ENCODE data around the gene GPR171. TPM values are rescaled to one million over a fixed set of nuclear protein-coding genes. Genes with fewer than 3 reads are reported as not detected.
A peak's percentile ranks its signal among the peaks of the same experiment; 100 is the strongest.
"Not testable (repeated sequence)": the region's sequence is repeated elsewhere in the genome, so short reads cannot be mapped to it uniquely, and the experiment has no call there.

Gene GPR171
- total RNA-seq, 2 experiments from 2014 or later: 131 to 134 TPM

DNA sequence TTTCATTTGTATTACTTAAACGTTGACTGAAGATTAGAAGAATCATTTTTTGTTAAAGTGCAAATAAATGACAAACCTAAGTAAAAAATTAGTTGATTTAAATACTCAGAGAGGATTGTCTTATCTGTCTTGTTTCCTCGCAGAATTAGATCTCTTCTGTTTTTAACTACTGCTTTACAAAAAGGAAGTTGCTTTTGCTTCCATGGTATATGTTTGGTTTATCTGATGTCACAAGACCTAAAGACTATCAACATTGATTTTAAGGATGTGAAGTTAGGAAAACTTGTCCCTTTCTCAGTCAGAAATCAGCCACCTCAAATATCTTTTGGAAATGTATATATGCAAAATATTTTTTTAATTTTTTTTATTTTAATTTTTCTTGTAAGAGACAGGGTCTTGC, 28.7 kb downstream of the GPR171 start:
- Mint-ChIP-seq H3K4me3 (no peak overlapping the region), H3K9me3 (no peaks in the 10 kb centered on the region), H3K27me3 (no peaks in the 10 kb centered on the region), H3K36me3 (no peaks in the 10 kb centered on the region), H3K27ac (no peak overlapping the region), H3K4me1 (peaks cover 39% of the 10 kb centered on the region)
- DNase-seq: no peak

DNA sequence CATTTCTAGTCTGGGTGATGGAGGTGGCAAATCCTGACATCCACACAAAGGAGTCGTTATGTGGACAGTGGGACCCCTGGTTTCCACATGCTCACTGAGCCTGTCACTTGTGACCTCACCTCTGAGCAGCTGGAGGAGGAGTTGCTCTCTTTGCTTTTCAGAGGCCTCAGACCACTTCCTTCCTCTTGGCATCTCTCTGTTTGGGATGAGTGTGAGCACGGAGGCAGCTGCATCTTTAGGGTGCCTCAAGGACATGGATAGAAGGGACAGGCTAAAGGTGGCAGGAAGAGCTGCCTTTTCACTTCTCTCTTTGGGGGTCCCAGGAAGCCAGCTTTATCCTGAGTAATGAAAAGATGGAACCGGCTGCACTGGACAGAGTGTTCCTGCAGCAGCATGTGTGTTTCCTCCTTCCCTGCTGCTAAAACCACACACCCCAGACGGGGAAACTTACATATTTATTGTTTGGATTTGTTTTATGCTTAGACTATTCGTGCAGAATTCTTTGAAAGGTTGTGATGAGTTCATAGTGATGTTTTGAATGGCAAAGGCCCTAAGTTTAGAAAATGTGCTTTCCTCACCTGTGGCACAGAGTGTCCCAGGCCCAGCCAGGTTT, 31.8 kb downstream of the GPR171 start:
- Mint-ChIP-seq H3K27me3 (no peaks in the 10 kb centered on the region), H3K36me3 (no peaks in the 10 kb centered on the region), H3K27ac (peak overlapping the region; percentile 88), H3K4me3 (peak overlapping the region; percentile 49), H3K4me1 (peaks cover 50% of the 10 kb centered on the region), H3K9me3 (no peaks in the 10 kb centered on the region)
- DNase-seq: peak; percentile 39

DNA sequence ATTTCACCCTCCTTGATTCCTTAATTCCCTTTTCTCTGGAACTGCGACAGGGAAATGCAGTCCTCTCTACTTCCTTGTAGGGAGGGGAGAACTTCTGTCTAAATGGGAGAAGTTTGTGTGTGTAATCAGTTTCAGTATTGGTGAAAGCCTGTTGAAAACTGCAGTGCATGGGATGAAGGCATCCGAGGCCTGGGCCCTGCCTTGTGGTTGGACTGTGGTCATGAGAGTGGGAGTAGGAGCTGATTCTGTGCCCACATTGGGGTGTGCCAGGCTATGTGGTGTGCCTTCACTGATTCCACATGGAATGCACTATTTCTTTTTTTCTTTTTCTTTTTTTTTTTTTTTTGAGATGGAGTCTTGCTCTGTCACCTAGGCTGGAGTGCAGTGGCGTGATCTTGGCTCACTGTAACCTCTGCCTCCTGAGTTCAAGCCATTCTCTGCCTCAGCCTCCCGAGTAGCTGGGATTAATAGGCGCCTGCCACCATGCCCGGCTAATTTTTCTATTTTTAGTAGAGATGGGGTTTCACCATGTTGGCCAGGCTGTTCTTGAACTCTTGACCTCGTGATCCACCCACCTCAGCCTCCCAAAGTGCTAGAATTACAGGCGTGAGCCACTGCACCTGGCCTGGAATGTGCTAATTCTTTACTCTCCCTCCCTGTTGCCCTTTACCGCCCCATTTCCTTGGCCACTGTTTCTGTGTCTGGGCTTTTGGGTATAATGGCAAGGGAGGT, 32.9 kb downstream of the GPR171 start:
- peak; percentile 58 for DNase-seq
- H3K4me1 Mint-ChIP-seq: peaks cover 50% of the 10 kb centered on the region
- H3K27me3 Mint-ChIP-seq, H3K9me3 Mint-ChIP-seq, H3K36me3 Mint-ChIP-seq: not testable (repeated sequence)
- H3K4me3 Mint-ChIP-seq: peak overlapping the region; percentile 49
- H3K27ac Mint-ChIP-seq: peak overlapping the region; percentile 88

DNA sequence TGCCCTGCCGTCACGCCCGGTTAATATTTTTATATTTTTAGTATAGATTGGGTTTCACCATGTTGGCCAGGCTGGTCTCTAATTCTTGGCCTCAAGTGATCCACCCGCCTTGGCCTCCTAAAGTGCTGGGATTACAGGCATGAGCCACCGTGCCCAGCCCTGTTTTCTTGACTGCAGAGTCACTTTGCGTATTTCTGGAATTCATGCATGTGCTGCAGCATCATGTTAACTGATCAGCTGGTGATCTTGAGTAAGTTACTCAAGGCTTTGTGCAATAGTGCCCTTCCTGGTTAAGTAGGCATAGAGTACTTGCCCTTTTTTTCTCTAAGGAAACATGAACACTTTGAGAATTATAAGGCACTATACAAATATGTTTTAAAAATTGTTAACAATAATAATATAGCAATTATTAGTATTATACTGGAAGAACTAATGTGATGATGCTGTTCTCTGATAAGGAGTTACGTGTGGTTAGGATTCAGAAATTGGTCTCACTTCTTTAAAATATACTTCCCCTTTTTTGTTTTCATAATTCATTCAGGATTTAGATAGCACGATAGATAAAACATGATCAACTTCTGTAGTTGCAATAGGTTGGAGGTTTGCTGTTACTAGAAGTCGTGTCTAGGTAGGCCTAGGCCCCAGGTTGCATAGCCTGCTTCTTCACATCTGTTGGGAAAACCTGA, 33.6 kb downstream of the GPR171 start:
- H3K4me1 Mint-ChIP-seq: peaks cover 50% of the 10 kb centered on the region
- no peaks in the 10 kb centered on the region for H3K27me3 Mint-ChIP-seq
- no peak overlapping the region for H3K4me3 Mint-ChIP-seq
- no peaks in the 10 kb centered on the region for H3K9me3 Mint-ChIP-seq
- no peaks in the 10 kb centered on the region for H3K36me3 Mint-ChIP-seq
- DNase-seq: no peak
- H3K27ac Mint-ChIP-seq: peak overlapping the region; percentile 88

DNA sequence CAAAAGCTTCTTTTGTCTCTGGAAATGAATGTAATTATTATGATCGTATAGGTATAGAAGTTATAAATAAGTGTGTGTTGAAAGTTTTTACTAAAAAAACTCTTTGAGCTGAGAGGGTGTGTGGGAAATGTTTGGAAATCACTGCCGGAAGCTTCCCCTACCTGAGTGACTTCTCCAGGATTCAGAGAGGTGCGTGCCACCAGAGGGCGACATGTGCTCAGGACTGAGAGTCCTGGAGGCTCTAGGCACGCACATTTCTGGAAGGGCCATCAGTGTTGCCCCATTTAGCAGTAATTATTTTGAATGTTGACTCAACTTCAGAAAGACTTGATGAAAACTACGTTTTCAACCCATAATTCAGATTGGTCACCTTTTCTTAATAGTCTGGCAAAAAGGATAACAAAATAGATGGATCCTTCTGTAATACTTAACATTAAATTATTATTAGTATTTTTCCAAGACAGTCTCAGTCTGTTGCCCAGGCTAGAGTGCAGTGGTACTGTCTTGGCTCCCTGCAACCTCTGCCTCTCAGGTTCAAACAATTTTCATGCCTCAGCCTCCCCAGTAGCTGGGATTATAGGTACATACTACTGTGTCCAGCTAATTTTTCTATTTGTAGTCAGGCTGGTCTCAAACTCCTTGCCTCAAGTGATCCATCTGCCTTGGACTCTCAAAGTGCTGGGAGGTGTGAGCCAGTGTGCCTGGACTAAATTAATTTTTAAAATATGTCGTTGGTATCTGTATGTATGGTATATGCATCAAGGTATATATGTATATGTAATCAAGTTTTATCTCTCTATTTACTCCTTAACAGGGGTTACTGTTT, 34.5 kb downstream of the GPR171 start:
- peak; percentile 73 for DNase-seq
- Mint-ChIP-seq H3K4me1 (peaks cover 44% of the 10 kb centered on the region), H3K4me3 (no peak overlapping the region), H3K27me3 (no peaks in the 10 kb centered on the region), H3K36me3 (no peaks in the 10 kb centered on the region), H3K27ac (peak overlapping the region; percentile 16), H3K9me3 (no peaks in the 10 kb centered on the region)

DNA sequence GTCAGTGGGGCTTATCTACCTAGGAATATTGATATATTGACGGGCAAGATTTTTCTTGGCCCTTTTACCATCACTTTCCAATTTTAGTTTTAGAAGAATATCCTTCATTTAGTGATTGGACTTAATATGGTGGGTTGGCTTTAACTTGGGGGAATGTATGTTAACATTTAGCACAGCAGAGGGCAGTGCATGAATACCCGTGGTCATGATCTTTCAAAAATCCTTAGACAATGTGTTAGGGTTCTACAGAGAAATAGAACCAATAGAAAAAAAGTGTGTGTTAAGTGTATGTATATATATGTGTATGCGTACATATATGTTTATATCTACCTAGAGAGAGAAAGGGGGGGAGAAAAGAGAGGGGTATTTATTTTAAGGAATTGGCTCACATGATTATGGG, 36.9 kb downstream of the GPR171 start:
- H3K9me3 Mint-ChIP-seq: no peaks in the 10 kb centered on the region
- DNase-seq: no peak
- no peaks in the 10 kb centered on the region for H3K36me3 Mint-ChIP-seq
- H3K4me3 Mint-ChIP-seq: no peak overlapping the region
- no peak overlapping the region for H3K27ac Mint-ChIP-seq
- no peaks in the 10 kb centered on the region for H3K27me3 Mint-ChIP-seq
- peaks cover 27% of the 10 kb centered on the region for H3K4me1 Mint-ChIP-seq

DNA sequence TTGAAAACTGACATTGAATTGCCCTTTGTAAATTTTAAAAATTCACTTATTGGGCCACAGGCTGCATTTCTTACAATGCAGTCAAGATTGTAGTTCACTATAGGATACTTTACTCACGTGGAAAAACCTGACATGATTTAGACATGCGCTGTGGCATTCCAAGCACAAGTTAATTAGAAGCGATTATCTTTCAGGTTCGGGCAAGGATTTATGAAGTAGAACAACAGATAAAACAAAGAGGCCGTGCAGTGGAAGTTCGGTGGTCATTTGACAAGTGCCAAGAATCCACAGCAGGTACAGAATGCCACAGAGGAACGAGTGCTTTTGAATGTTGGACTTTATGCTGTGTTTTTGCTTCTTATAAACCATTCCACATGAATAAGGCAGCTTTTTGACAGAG, 37.8 kb downstream of the GPR171 start:
- H3K4me3 Mint-ChIP-seq: no peak overlapping the region
- DNase-seq: no peak
- no peaks in the 10 kb centered on the region for H3K36me3 Mint-ChIP-seq
- no peaks in the 10 kb centered on the region for H3K9me3 Mint-ChIP-seq
- H3K27me3 Mint-ChIP-seq: no peaks in the 10 kb centered on the region
- H3K27ac Mint-ChIP-seq: no peak overlapping the region
- H3K4me1 Mint-ChIP-seq: peaks cover 18% of the 10 kb centered on the region

DNA sequence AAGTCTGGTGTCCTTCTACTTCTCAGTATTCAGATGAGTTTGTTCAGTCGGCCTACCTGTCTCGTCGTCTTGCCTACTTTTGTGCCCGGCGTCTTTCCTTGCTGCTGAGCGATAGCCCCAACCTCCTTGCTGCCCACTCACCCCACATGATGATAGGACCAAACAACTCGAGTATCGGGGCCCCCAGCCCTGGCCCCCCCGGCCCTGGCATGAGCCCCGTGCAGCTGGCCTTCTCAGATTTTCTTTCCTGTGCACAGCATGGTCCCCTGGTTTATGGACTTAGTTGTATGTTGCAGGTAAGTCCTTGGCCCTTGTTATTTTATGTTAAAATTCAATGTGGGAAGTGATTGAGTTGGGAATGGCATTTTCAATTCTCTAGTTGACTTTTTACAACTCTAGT, 43.2 kb downstream of the GPR171 start:
- Mint-ChIP-seq H3K4me1 (peaks cover 5% of the 10 kb centered on the region), H3K4me3 (no peak overlapping the region), H3K9me3 (no peaks in the 10 kb centered on the region), H3K36me3 (no peaks in the 10 kb centered on the region), H3K27me3 (no peaks in the 10 kb centered on the region), H3K27ac (no peak overlapping the region)
- no peak for DNase-seq

DNA sequence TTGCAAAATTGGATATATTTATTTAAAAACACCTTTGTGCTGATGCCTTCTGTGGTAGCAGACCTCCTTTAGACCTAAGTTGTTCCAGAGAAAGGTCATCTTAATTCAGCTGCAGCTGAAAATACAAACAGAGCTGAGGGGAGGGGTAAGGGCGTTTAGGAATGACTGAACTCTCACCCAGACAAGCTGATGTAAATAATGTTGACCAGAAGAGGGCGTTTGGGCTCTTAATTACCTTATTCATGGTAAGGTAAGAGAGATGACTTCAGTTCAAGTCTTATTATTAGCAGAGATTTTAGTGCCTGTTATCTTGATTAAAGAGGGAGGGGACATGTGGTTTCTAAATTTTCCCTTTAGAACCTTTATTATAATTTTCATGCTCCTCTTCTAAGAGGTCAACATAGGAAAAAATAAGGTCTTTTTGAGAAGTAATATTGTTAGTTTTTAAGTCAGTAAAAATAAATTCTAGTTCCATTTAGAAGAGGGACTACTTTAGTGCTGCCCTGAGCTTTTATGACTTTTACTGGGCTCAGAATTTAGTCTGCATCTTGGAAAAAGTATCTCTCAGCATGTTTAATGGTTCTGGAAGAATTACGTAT, 46.3 kb downstream of the GPR171 start:
- no peak overlapping the region for H3K4me3 Mint-ChIP-seq
- peaks cover 5% of the 10 kb centered on the region for H3K4me1 Mint-ChIP-seq
- H3K36me3 Mint-ChIP-seq: no peaks in the 10 kb centered on the region
- no peak for DNase-seq
- no peak overlapping the region for H3K27ac Mint-ChIP-seq
- no peaks in the 10 kb centered on the region for H3K9me3 Mint-ChIP-seq
- no peaks in the 10 kb centered on the region for H3K27me3 Mint-ChIP-seq

DNA sequence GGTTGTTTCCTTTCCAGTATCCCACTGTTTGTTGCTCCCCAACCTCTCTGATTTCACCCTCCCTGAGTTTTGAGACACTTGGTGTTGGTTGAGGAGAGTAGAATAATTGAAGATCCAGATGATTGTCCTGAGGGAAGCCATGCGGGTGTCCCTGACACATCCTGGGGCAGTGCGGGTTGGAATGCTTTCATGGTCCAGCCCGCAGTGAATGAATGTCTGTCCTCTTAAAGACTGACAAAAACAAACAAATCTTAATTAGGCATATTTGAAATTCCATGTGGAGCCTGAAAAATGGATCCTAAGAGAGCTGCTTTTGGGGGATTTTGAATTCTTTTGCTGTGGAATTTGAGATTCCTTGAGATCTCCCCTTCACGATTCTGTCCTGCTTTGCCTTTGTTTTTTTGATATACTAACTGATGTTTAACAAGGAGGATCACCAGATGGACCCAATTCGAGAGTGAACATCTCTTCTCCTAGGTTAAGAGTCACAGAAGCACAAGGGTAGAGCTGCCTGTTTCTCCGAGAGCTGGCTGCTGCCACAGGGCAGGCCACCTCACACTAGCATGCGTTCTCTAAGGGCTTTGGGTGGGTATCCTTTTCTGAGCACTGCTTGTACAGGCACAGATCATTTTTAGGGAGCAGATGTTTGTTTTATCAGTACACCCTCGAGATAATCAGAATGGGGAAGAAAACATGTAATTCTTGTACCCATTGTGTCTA, 47.4 kb downstream of the GPR171 start:
- Mint-ChIP-seq H3K27me3 (no peaks in the 10 kb centered on the region), H3K36me3 (no peaks in the 10 kb centered on the region), H3K4me1 (peaks cover 5% of the 10 kb centered on the region), H3K4me3 (no peak overlapping the region), H3K27ac (no peak overlapping the region), H3K9me3 (no peaks in the 10 kb centered on the region)
- no peak for DNase-seq

DNA sequence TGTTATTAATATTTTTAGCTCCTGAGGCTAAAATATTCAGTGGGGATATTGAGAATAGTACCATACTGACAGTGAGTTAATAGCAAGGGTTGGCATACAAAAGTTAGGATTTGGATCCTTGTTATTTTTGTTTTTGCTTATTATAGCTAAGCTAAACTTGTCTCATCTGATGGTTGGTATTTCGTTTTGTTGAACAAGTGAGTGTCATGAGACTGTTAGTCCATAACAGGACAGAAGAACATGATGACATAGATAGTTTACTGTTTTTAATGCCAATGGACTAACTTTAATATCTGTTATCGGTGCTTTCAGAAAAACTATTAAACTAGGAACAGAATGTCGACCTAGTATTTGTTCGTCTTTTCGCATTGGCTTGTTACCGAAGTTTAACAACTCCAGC, 48.5 kb downstream of the GPR171 start:
- Mint-ChIP-seq H3K27ac (no peak overlapping the region), H3K4me3 (no peak overlapping the region), H3K27me3 (no peaks in the 10 kb centered on the region), H3K36me3 (no peaks in the 10 kb centered on the region), H3K9me3 (no peaks in the 10 kb centered on the region), H3K4me1 (peaks cover 5% of the 10 kb centered on the region)
- DNase-seq: no peak

DNA sequence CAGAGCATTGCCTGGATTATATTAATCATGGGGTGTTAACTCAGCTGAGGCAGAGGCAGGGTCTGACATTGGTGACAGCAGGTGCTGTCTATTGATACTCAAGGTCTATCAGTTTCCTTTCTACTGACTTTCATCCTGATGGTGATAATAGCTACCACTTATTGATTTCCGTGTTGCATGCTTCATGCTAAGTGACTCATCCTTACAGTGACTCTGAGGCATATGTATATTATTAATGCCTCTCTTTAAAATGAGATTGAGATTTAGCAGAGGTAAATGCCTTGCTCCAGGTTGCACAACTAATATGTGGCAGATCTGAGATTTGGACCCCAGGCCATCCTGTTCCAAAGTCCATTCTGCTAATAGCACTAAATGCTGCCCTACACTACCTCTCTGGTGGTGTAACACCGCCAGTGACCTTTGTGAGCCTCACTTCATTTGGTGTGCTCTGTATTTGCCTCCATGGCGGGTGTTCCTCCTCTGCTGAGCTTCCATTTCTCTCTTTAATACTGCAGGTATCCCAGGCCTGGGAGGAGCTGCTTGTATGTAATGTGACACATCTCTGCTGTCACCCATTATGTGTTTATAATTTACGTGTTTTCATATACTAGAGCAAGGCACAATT, 50.4 kb downstream of the GPR171 start:
- Mint-ChIP-seq H3K4me1 (peaks cover 5% of the 10 kb centered on the region), H3K27me3 (no peaks in the 10 kb centered on the region), H3K9me3 (no peaks in the 10 kb centered on the region), H3K4me3 (no peak overlapping the region), H3K27ac (no peak overlapping the region), H3K36me3 (no peaks in the 10 kb centered on the region)
- no peak for DNase-seq
